GM18907 (cell line): ENCODE data around the gene ANO1.

Experiments used
- ATAC-seq: cut with Tn5 transposase; IDR thresholded peaks from one replicate; pipeline ENCODE4 v1.9.1; 2021; ENCODE audit warnings: mild to moderate bottlenecking, moderate library complexity; ENCODE audit not compliant: unreplicated experiment

ANO1 gene

GRCh38 chr11:70133771-70134335, 55.7 kb downstream of the ANO1 start:
- ATAC-seq: no peak

GRCh38 chr11:70134490-70134889, 56.4 kb downstream of the ANO1 start:
- ATAC-seq: no peak

DNA sequence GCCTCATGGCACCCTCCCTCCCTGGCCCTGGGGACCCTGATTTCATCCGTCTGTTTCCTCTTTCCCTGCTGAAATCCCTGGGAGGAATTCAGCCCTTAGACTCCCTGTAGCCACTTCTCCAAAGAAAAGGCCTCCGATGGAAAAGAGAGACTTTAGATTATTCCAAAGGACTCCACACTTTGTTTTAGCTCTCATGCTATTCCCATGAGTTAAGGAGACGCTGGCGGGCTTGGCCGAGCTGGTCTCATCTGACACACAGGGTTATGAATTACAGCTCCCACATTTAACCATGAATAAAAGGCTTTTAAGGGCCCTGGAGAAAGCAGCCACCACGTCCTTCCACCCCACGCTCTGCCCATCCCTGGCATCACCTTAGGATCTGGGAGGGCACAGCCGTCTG, 57.0 kb downstream of the ANO1 start:
- no peak for ATAC-seq

DNA sequence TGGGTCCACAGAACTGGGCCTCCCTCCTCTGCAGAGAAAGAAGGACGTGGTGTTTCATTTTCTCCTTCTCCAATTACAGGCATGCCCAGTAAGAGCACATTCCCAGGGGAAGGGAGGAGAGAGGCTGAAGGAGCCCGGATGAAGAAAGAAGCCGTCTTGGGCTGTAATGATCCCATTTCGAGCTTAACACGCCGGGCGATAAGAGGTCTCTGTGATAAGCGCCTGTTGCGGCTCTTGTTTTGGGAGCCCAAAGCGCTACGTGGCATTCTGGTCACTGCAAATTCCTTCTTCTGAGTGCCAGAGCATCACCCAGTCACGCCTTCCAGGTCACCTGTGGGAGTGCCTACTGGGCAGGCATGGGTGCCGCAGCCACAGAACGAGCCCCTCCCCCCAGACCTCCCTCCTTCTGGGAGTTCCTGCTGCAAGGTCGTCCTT, 57.5 kb downstream of the ANO1 start:
- no peak for ATAC-seq

DNA sequence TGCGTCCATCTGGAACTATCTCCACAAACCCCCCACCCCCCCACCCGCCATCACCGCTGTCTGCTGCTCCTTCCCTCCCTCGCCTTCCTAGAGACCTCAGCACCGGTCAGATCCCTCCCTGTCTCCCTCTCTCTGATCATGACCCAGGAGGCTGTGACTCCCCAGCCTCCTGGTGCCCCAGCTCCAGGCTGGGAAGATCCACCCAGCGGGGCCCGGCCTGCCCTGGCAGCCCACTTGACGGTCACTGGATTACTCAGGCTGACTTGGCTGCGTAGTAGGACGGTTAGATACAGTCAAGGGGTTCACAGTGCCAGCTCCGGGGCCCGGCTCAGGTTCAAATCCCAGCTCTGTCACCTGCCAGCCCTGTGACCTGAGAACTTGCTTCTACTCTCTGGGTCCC, 59.3 kb downstream of the ANO1 start:
- ATAC-seq: no peak

DNA sequence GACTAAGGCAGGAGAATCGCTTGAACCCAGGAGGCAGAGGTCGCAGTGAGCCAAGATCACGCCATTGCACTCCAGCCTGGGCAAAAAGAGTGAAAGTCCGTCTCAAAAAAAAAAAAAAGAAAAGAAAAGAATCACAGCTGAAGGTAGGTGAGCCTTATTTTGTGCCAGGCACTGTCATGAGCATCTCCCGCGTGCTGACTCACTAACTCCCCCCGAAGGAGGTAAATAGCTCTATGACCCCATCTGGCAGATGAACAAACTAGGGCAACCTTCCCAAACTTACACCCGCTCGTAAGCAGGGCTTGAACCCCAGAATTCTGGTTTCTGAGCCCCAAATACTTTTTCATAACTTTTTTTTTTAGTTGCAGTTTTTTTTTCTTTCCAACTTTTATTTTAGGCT, 60.3 kb downstream of the ANO1 start:
- ATAC-seq: no peak

DNA sequence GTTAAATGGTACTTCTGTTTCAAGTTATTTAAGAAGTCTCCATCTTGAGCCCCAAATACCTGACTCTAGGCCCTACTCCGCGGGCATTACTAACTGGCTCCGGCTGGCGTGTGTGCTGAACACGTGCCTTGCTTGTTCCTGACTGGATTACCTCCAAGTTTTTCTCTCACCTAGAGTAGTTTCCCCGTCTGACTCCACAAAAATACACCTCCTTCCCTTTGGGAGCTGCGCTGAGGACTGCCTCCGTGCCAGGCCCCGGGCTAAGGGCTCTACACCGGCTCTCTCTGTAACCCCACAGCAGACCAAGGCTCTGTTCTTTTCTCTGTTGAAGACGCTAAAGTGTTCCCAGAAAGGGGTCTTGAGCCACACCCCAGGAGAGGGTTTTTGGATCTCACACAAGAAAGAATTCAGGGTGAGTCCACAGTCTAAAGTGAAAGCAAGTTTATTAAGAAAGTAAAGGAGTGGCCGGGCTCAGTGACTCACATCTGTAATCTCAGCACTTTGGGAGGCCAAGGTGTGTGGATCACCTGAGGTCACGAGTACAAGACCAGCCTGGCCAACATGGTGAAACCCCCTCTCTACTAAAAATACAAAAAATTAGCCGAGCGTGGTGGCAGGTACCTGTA, 61.8 kb downstream of the ANO1 start:
- ATAC-seq: no peak

- ATAC-seq: no peak
Observed at GRCh38 chr11:70140711-70141485, 62.8 kb downstream of the ANO1 start.

GRCh38 chr11:70141486-70142220, 63.5 kb downstream of the ANO1 start:
- no peak for ATAC-seq

DNA sequence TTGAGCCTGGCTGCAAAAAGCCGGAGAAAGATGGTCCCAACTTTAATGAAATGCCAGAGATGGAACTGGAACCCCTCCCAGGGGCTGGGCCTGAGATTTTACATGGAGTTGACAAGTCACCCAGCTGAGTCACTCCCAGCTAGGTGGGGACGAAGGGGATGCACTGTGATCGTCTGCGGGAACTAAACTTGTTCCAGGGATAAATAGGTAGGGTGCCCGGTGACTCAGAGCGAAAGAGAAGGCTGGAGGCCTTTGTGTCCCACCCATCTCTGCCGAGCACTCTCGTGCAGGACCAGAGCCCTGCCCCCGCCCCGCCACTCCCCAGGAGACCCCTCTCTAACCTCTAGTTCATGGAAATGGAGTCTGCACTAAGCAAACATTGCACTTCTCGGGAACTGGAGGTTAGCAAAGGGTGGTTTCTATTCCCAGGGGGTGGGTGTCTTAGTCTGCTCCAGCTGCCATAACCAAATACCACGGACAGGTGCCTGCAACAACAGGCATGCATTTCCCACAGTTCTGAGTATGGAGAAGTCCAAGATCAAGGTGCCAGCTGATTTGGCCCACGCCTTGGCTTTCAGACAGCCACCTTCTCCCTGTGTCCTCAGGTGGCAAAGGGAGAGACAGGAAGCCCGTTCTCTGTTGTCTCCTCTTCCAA, 64.2 kb downstream of the ANO1 start:
- no peak for ATAC-seq

GRCh38 chr11:70144262-70144661, 66.1 kb downstream of the ANO1 start:
- no peak for ATAC-seq

- ATAC-seq: no peak
Observed at GRCh38 chr11:70145071-70145470, 67.0 kb downstream of the ANO1 start.

GRCh38 chr11:70145841-70146240, 67.7 kb downstream of the ANO1 start:
- ATAC-seq: no peak

DNA sequence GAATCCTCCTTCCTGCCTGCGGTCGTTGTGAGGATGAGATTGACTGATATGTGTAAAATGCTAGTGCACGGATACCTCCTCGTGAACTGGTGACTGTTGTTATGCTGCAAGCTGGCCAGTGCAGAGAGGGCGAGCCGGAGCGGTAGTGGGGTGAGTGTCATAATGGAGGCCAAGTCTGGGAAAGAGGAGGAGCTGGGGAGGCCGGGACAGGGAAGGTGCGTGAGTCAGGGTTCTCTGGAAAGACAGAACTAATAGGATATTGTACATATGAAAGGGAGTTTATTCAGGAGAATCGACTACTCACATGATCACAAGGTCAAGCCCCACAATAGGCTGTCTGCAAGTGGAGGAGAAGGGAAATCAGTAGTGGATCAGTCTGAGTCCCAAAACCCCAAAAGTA, 68.2 kb downstream of the ANO1 start:
- no peak for ATAC-seq

GRCh38 chr11:70146895-70147520, 68.9 kb downstream of the ANO1 start:
- ATAC-seq: no peak

DNA sequence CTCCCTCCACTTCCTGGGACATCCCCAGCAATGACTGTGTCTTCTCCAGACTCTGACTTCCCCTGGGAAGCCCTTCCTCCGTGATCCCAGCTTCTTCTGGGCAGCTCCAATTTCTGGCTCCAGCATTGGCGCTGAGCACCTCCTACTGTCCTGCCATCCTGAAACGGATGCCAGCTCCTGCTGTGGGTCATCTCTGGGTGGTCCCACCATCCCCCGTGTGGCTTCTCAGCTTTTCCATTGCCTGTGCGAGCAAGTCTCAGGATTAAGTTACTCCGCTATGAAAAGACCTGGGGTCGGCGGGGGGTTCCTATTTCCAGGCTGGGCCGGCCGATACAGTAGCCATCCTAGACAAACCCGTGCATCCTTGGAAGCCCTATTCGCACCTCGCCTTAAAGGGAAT, 69.6 kb downstream of the ANO1 start:
- ATAC-seq: no peak

GRCh38 chr11:70151671-70152070, 73.6 kb downstream of the ANO1 start:
- no peak for ATAC-seq

- no peak for ATAC-seq
Observed at GRCh38 chr11:70153133-70153727, 75.1 kb downstream of the ANO1 start.

DNA sequence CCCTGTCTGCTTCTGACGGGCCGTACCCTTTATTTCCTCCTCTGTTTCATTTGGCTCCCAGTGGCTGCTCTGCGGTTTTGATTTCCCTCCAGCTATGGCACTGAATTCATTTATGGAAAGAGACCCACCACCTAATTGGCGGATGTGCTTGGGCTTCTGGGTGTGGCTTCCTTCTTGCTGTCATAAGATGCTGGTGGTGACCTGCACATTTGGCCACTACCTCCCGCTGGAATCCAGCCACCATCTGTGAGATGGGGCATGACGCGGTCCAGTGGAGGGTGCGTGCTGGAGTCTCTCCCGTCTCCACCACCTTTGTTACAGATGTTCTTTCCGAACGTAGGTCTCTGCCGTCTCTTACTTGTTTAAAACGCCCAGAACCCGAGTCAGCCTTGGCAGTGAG, 77.3 kb downstream of the ANO1 start:
- ATAC-seq: no peak

GRCh38 chr11:70156291-70157037, 78.3 kb downstream of the ANO1 start:
- no peak for ATAC-seq
